ENCODE measurements around the gene IL1RAPL1. TPM values are rescaled to one million over a fixed set of nuclear protein-coding genes. Genes with fewer than 3 reads are reported as not detected.

Gene IL1RAPL1
- total and polyA plus RNA-seq, 8 donors: 0.06 to 3.3 (median 0.31) TPM; not detected in 3

DNA sequence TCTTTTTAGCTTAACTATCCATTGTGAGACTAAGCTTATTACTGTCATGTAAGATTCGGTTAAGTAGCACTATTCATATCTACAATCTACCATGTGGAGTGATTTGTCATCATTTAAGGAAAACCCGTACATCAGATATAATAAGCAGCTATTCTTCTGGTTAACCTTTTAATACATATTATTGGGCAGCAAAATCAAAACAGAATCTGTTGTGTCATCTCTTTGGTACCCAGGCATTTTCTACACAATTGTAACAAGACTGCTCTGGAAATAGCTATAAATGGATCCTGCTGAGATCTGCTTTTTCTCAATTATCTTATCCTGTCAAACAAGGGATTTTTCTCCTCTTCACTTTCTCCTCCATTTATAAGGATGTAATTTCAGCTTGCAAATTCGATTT lies 1106.7 kb downstream of the IL1RAPL1 start:
- no peaks in the 10 kb centered on the region for H3K9me3 ChIP-seq
- WGBS, 5 donors: 49 to 71% (median 61%) methylated on average over 3 of the region's 3 CpGs
- intact Hi-C loops (cut with DNase I; ENCODE audit: low total_unique reads): no loop called here
- no peaks in the 10 kb centered on the region for H3K27me3 ChIP-seq
- H3K27ac ChIP-seq: no peak overlapping the region
- no peak for TF ChIP-seq CTCF (IDR thresholded peaks at IDR 0.05)
- TF ChIP-seq EP300 (IDR thresholded peaks at IDR 0.05): no peak
- TF ChIP-seq POLR2AphosphoS5 (IDR thresholded peaks at IDR 0.05): no peak
- no peak for TF ChIP-seq POLR2A (IDR thresholded peaks at IDR 0.05)
- no peak for DNase-seq
- no peak overlapping the region for H3K4me3 ChIP-seq
- H3K36me3 ChIP-seq: no peaks in the 10 kb centered on the region
- H3K4me1 ChIP-seq: no peaks in the 10 kb centered on the region

- no peaks in the 10 kb centered on the region for H3K4me1 ChIP-seq
- no peak overlapping the region for H3K4me3 ChIP-seq
- no peaks in the 10 kb centered on the region for H3K27me3 ChIP-seq
- no peak for DNase-seq
- no peak overlapping the region for H3K27ac ChIP-seq
- H3K36me3 ChIP-seq: no peaks in the 10 kb centered on the region
- 8 to 38% (median 20%) methylated on average over 1 of the region's 1 CpG for WGBS, 5 donors
- TF ChIP-seq POLR2A (IDR thresholded peaks at IDR 0.05) (no peak), CTCF (IDR thresholded peaks at IDR 0.05) (no peak), POLR2AphosphoS5 (IDR thresholded peaks at IDR 0.05) (no peak), EP300 (IDR thresholded peaks at IDR 0.05) (no peak)
- no peaks in the 10 kb centered on the region for H3K9me3 ChIP-seq
- intact Hi-C loops (cut with DNase I; ENCODE audit: low total_unique reads): no loop called here
Measured at GRCh38 chrX:29699239-29699638, 1112.0 kb downstream of the IL1RAPL1 start.

DNA sequence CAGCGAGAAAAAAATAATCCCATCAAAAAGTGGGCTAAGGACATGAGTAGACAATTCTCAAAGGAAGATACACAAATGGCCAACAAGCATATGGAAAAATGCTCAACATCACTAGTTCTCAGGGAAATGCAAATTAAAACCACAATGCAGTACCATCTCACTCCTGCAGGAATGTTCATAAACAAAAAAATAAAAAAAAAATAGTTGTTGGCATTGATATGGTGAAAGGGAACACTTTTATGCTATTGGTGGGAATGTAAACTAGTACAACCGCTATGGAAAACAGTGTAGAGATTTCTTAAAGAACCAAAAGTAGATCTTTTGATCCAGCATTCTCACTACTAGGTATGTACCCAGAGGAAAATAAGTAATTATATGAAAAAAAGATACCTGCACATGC lies 1119.8 kb downstream of the IL1RAPL1 start:
- TF ChIP-seq POLR2A (IDR thresholded peaks at IDR 0.05): no peak
- TF ChIP-seq CTCF (IDR thresholded peaks at IDR 0.05): no peak
- no peak for TF ChIP-seq POLR2AphosphoS5 (IDR thresholded peaks at IDR 0.05)
- no peak for TF ChIP-seq EP300 (IDR thresholded peaks at IDR 0.05)
- Histone ChIP-seq H3K27ac (no peak overlapping the region), H3K36me3 (no peaks in the 10 kb centered on the region), H3K4me1 (no peaks in the 10 kb centered on the region), H3K9me3 (peaks cover 0 to 22% (median 7%) of the 10 kb centered on the region in 4 donors), H3K4me3 (no peak overlapping the region), H3K27me3 (no peaks in the 10 kb centered on the region)
- WGBS, 5 donors: 81 to 97% (median 89%) methylated on average over 2 of the region's 2 CpGs
- intact Hi-C loops (cut with DNase I; ENCODE audit: low total_unique reads): no loop called here
- DNase-seq: no peak

DNA sequence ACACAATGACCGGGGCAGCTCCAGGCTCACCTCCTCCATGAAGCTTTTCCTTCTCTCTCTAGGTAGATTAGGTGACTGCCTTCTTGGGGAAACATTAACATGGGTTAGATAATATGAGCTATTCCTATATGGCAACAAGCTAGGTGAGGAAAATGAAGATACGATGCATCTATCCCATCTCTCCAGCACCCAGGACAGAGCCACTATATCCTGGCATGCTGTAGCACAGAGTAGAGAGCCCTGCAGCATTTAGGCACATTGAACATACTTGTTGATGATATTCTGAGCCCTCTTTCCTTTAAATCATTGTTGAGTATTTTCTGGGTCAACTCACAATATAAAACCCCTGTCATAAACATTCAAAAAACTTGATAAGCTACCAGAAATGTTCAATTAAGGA lies 1133.9 kb downstream of the IL1RAPL1 start:
- Histone ChIP-seq H3K4me1 (no peaks in the 10 kb centered on the region), H3K4me3 (no peak overlapping the region), H3K27ac (no peak overlapping the region), H3K36me3 (no peaks in the 10 kb centered on the region), H3K9me3 (no peaks in the 10 kb centered on the region), H3K27me3 (no peaks in the 10 kb centered on the region)
- 81 to 91% (median 88%) methylated on average over 2 of the region's 2 CpGs for WGBS, 5 donors
- intact Hi-C loops (cut with DNase I; ENCODE audit: low total_unique reads): no loop called here
- TF ChIP-seq CTCF (IDR thresholded peaks at IDR 0.05): no peak
- TF ChIP-seq POLR2AphosphoS5 (IDR thresholded peaks at IDR 0.05): no peak
- TF ChIP-seq EP300 (IDR thresholded peaks at IDR 0.05): no peak
- no peak for TF ChIP-seq POLR2A (IDR thresholded peaks at IDR 0.05)
- no peak for DNase-seq
